OCI-LY1 (cell line): ENCODE results near the gene P3H3.

Experiments used
- CTCF ChIP-seq: fragments of 200-600 bp; sonication (generic), shearing (Covaris generic); IDR thresholded peaks from 2 replicates; pipeline ENCODE4 v1.5.1; 2017; ENCODE audit warnings: mild to moderate bottlenecking, antibody characterized with exemption, low read length, moderate library complexity, mixed read lengths
- EZH2 ChIP-seq: fragments of 200-600 bp; sonication (generic), shearing (Covaris generic); IDR thresholded peaks from 2 replicates; pipeline ENCODE4 v1.8.0; 2017; ENCODE audit warnings: borderline replicate concordance, mixed run types, mild to moderate bottlenecking, antibody characterized with exemption, low read length, moderate library complexity, mixed read lengths

- TF ChIP-seq CTCF (no peak), EZH2 (no peak)
Observed at GRCh38 chr12:6863586-6864321, 35.5 kb downstream of the P3H3 start.
